Transverse colon (tissue), 4 donors: Measurements from ENCODE around the gene EIF2A. TPM values are rescaled to one million over a fixed set of nuclear protein-coding genes. Genes with fewer than 3 reads are reported as not detected.

Source experiments
- DNase-seq: peaks from one replicate; pipeline ENCODE4 v3.0.0-alpha.2; 2019
- H3K27ac ChIP-seq, 4 donors: fragments of 200-600 bp; sonication (generic); 2 replicates each; pipeline ENCODE4 v1.5.1; 2016 to 2018; ENCODE audit warnings: inconsistent platforms in 4 of 4
- H3K27me3 ChIP-seq: fragments of 200-600 bp; sonication (generic); 2 replicates; pipeline ENCODE4 v1.5.1; 2017; ENCODE audit warnings: inconsistent platforms
- H3K36me3 ChIP-seq, 4 donors: fragments of 200-600 bp; sonication (generic); 2 replicates each; pipeline ENCODE4 v1.5.1; 2017 to 2019; ENCODE audit warnings: inconsistent platforms in 4 of 4
- H3K4me1 ChIP-seq, 4 donors: fragments of 200-600 bp; sonication (generic); 2 replicates each; pipeline ENCODE4 v1.5.1; 2017 to 2020; ENCODE audit warnings: inconsistent platforms in 4 of 4
- H3K4me3 ChIP-seq, 4 donors: fragments of 200-600 bp; sonication (generic); 1 replicate in 1 of 4; 2 replicates in 3 of 4; pipeline versions ENCODE4 v1.5.1 to v1.6.1; 2017 to 2019; ENCODE audit warnings: inconsistent platforms in 4 of 4
- H3K9me3 ChIP-seq, 2 donors: fragments of 200-600 bp; sonication (generic); 2 replicates each; pipeline ENCODE4 v1.5.1; 2017 to 2019; ENCODE audit warnings: inconsistent platforms in 2 of 2
- CTCF ChIP-seq, 5 experiments: fragments of 200-600 bp in 3 of 5; fragments of 450-650 bp in 2 of 5; sonication (generic) in 3 of 5; IDR thresholded peaks; 1 replicate in 2 of 5; 2 replicates in 3 of 5; pipeline ENCODE4 v1.5.1; 2016 to 2017; ENCODE audit warnings: antibody characterized with exemption in 5 of 5, inconsistent platforms in 3 of 5, mild to moderate bottlenecking in 2 of 5, moderate library complexity in 1 of 5
- EP300 ChIP-seq: sonication (generic); formaldehyde crosslinking; IDR thresholded peaks from one replicate; pipeline ENCODE4 v1.6.1; 2017; ENCODE audit warnings: antibody characterized with exemption, low read depth
- POLR2A ChIP-seq: fragments of 450-650 bp; IDR thresholded peaks from one replicate; pipeline ENCODE4 v1.6.1; 2016; ENCODE audit warnings: antibody characterized with exemption, mild to moderate bottlenecking, moderate library complexity
- POLR2AphosphoS5 ChIP-seq, 3 donors: sonication (generic); formaldehyde crosslinking; IDR thresholded peaks; one replicate each; pipeline ENCODE4 v1.6.1; 2016; ENCODE audit warnings: antibody characterized with exemption in 3 of 3
- WGBS, 2 donors: methylation state at CpG; one replicate each; pipeline ENCODE4 v1.1.5; 2018; ENCODE audit warnings: low coverage in 1 of 2; 5-methylcytosine and 5-hydroxymethylcytosine counted together
- in situ Hi-C, 4 donors: fragments of 200-750 bp; cut with MboI; loops; one replicate each; pipeline versions ENCODE4 v1.15.0 to v1.15.1; 2017; ENCODE audit warnings: low sequenced_read_pairs in 3 of 4, low pct_ligation_motif_present in 1 of 4, low pct_unique_long_range_greater_than_20kb in 1 of 4
- intact Hi-C: fragments of 100-400 bp; cut with DNase I; formaldehyde crosslinking; loops from one replicate; pipeline ENCODE4 v1.15.1; 2023; ENCODE audit warnings: low total_unique reads
- total RNA-seq, 4 donors: library from RNA; depleted of rRNA; stranded (reverse); fragments of >200 nt; gene quantifications; one replicate each; pipeline ENCODE4 v1.1.0, GENCODE V29; 2016

The EIF2A gene
- total RNA-seq, 4 donors from 2014 or later: 20.9 to 132 (median 72.2) TPM

- WGBS, 2 donors: 34 to 59% methylated on average over 2 of the region's 2 CpGs
- no peak overlapping the region for H3K4me3 ChIP-seq
- in situ Hi-C loops: loop anchor here in 2 of 4 donors (25.0 kb wide), 2 partner anchors 169 to 319 kb away; partner anchors contain the start of gene ERICH6 (in 1 of the 2)
- H3K27me3 ChIP-seq: no peaks in the 10 kb centered on the region
- no peak for TF ChIP-seq CTCF (IDR thresholded peaks at IDR 0.05)
- TF ChIP-seq EP300: no peak
- no peak for TF ChIP-seq POLR2A
- no peak for TF ChIP-seq POLR2AphosphoS5 (IDR thresholded peaks at IDR 0.05)
- H3K9me3 ChIP-seq: no peaks in the 10 kb centered on the region
- H3K4me1 ChIP-seq: peaks cover 20 to 38% (median 27%) of the 10 kb centered on the region in 4 donors
- H3K27ac ChIP-seq: peak overlapping the region in 2 of 4 donors; percentile 98 to 100
- no peak for DNase-seq
- peaks cover 0 to 13% (median 0%) of the 10 kb centered on the region in 4 donors for H3K36me3 ChIP-seq
- intact Hi-C loops: no loop called here
Measured at GRCh38 chr3:150543531-150543930, 3.1 kb upstream of the EIF2A start.

- no peak for DNase-seq
- Histone ChIP-seq H3K4me3 (peak overlapping the region in 1 of 4 donors; percentile 67), H3K9me3 (no peaks in the 10 kb centered on the region), H3K4me1 (peaks cover 20 to 38% (median 27%) of the 10 kb centered on the region in 4 donors), H3K36me3 (peaks cover 0 to 13% (median 0%) of the 10 kb centered on the region in 4 donors), H3K27me3 (no peaks in the 10 kb centered on the region), H3K27ac (peak overlapping the region; percentile 96 to 100 (median 98))
- TF ChIP-seq POLR2AphosphoS5 (IDR thresholded peaks at IDR 0.05) (no peak), POLR2A (no peak), EP300 (no peak), CTCF (IDR thresholded peaks at IDR 0.05) (no peak)
- in situ Hi-C loops: loop anchor here in 2 of 4 donors (25.0 kb wide), 2 partner anchors 168 to 318 kb away; partner anchors contain the start of gene ERICH6 (in 1 of the 2)
- intact Hi-C loops: no loop called here
Measured at GRCh38 chr3:150544041-150544440, 2.5 kb upstream of the EIF2A start.

- Histone ChIP-seq H3K4me1 (peaks cover 20 to 38% (median 27%) of the 10 kb centered on the region in 4 donors), H3K9me3 (no peaks in the 10 kb centered on the region), H3K4me3 (peak overlapping the region; percentile 67 to 94 (median 82)), H3K27me3 (no peaks in the 10 kb centered on the region), H3K36me3 (peaks cover 0 to 13% (median 0%) of the 10 kb centered on the region in 4 donors), H3K27ac (peak overlapping the region; percentile 96 to 100 (median 98))
- TF ChIP-seq CTCF (IDR thresholded peaks at IDR 0.05) (no peak), EP300 (no peak), POLR2AphosphoS5 (IDR thresholded peaks at IDR 0.05) (no peak), POLR2A (no peak)
- intact Hi-C loops (loop anchor here (5.0 kb wide), 1 partner anchor 218 kb away; the partner anchor contains the start of gene SIAH2), in situ Hi-C loops (loop anchor here in 2 of 4 donors (25.0 kb wide), 2 partner anchors 168 to 318 kb away; partner anchors contain the start of gene ERICH6 (in 1 of the 2))
- DNase-seq: no peak
- 0% methylated on average over 1 of the region's 1 CpG for WGBS, 2 donors
Measured at GRCh38 chr3:150544726-150545125, 1.9 kb upstream of the EIF2A start.

GRCh38 chr3:150545419-150546225 lies 965 bp upstream of the EIF2A start:
- TF ChIP-seq CTCF (IDR thresholded peaks at IDR 0.05): no peak
- no peak for TF ChIP-seq EP300
- no peak for TF ChIP-seq POLR2A
- no peak for TF ChIP-seq POLR2AphosphoS5 (IDR thresholded peaks at IDR 0.05)
- H3K9me3 ChIP-seq: no peaks in the 10 kb centered on the region
- DNase-seq: peak; percentile 48
- intact Hi-C loops: loop anchor here (5.0 kb wide), 1 partner anchor 217 kb away; the partner anchor contains the start of gene SIAH2
- H3K4me3 ChIP-seq: peak overlapping the region; percentile 67 to 94 (median 82)
- H3K36me3 ChIP-seq: peaks cover 0 to 13% (median 0%) of the 10 kb centered on the region in 4 donors
- in situ Hi-C loops: loop anchor here in 2 of 4 donors (25.0 kb wide), 2 partner anchors 167 to 317 kb away; partner anchors contain the start of gene ERICH6 (in 1 of the 2)
- H3K4me1 ChIP-seq: peaks cover 20 to 38% (median 27%) of the 10 kb centered on the region in 4 donors
- WGBS, 2 donors: 0 to 3% methylated on average over 8 to 46 of the region's 54 CpGs
- H3K27me3 ChIP-seq: no peaks in the 10 kb centered on the region
- H3K27ac ChIP-seq: peak overlapping the region; percentile 96 to 100 (median 98)
